Astrocyte (in vitro differentiated cells and primary cell): ENCODE measurements around the gene CDCA5. TPM values are rescaled to one million over a fixed set of nuclear protein-coding genes. Genes with fewer than 3 reads are reported as not detected.

Experiments used
- DNase-seq: peaks from one replicate; pipeline ENCODE4 v3.0.0-alpha.2; 2010; ENCODE audit warnings: low read depth
- FAIRE-seq: peaks from 2 replicates; lab custom pipeline; 2011; peaks lifted over from hg19 to GRCh38; lab: Jason Lieb, UNC
- H2AFZ ChIP-seq: 2 replicates; pipeline ENCODE4 v1.6.0; 2012; ENCODE audit warnings: low read depth, low read length, inconsistent platforms
- H3K27ac ChIP-seq: 2 replicates; pipeline ENCODE4 v1.5.1; 2011; ENCODE audit warnings: low read depth, low read length, inconsistent platforms
- H3K27me3 ChIP-seq: 2 replicates; pipeline ENCODE4 v1.6.0; 2011; ENCODE audit warnings: low read length, inconsistent platforms; ENCODE audit not compliant: insufficient read depth
- H3K36me3 ChIP-seq: 2 replicates; pipeline ENCODE4 v1.5.1; 2011; ENCODE audit warnings: low read length, inconsistent platforms; ENCODE audit not compliant: insufficient read depth
- H3K4me1 ChIP-seq: 2 replicates; pipeline ENCODE4 v1.5.1; 2011; ENCODE audit warnings: low read length, inconsistent platforms; ENCODE audit not compliant: insufficient read depth
- H3K4me2 ChIP-seq: 2 replicates; pipeline ENCODE4 v1.6.0; 2012; ENCODE audit warnings: low read length, inconsistent platforms
- H3K4me3 ChIP-seq: 2 replicates; pipeline ENCODE4 v1.5.1; 2011; ENCODE audit warnings: low read depth, mild to moderate bottlenecking, low read length, inconsistent platforms; ENCODE audit not compliant: insufficient read depth
- H3K79me2 ChIP-seq: 2 replicates; pipeline ENCODE4 v1.6.0; 2012; ENCODE audit warnings: mild to moderate bottlenecking, low read length, inconsistent platforms; ENCODE audit not compliant: insufficient read depth
- H3K9ac ChIP-seq: 2 replicates; pipeline ENCODE4 v1.6.0; 2012; ENCODE audit warnings: mild to moderate bottlenecking, low read length, inconsistent platforms
- H3K9me3 ChIP-seq: 2 replicates; pipeline ENCODE4 v1.5.1; 2012; ENCODE audit warnings: low read depth, mild to moderate bottlenecking, low read length, inconsistent platforms; ENCODE audit not compliant: insufficient read depth
- H4K20me1 ChIP-seq: 2 replicates; pipeline ENCODE4 v1.6.0; 2012; ENCODE audit warnings: low read length, inconsistent platforms; ENCODE audit not compliant: insufficient read depth
- H3K27ac Mint-ChIP-seq: one replicate; pipeline ENCODE4 v1.8.0; 2021; ENCODE audit warnings: mild to moderate bottlenecking, mixed read lengths; ENCODE audit not compliant: unreplicated experiment
- H3K27me3 Mint-ChIP-seq: one replicate; pipeline ENCODE4 v1.8.0; 2021; ENCODE audit warnings: low read depth, mixed read lengths; ENCODE audit not compliant: unreplicated experiment
- H3K36me3 Mint-ChIP-seq: one replicate; pipeline ENCODE4 v1.8.0; 2021; ENCODE audit warnings: low read depth, mixed read lengths; ENCODE audit not compliant: unreplicated experiment
- H3K4me1 Mint-ChIP-seq: one replicate; pipeline ENCODE4 v1.8.0; 2021; ENCODE audit warnings: low read depth, mixed read lengths; ENCODE audit not compliant: unreplicated experiment
- H3K4me3 Mint-ChIP-seq: one replicate; pipeline ENCODE4 v1.8.0; 2021; ENCODE audit warnings: mild to moderate bottlenecking, moderate library complexity, mixed read lengths; ENCODE audit not compliant: unreplicated experiment
- H3K9me3 Mint-ChIP-seq: one replicate; pipeline ENCODE4 v1.8.0; 2021; ENCODE audit warnings: mild to moderate bottlenecking, mixed read lengths; ENCODE audit not compliant: unreplicated experiment
- EZH2 ChIP-seq: IDR thresholded peaks from 2 replicates; pipeline ENCODE4 v1.6.1; 2012; ENCODE audit warnings: mild to moderate bottlenecking, low read length, inconsistent platforms; ENCODE audit not compliant: insufficient read depth
- total RNA-seq: library from RNA; stranded (reverse); gene quantifications from 2 replicates; pipeline ENCODE4 v1.2.1, GENCODE V29; 2021
- TF ChIP-seq, protein P1 (sequence below): IDR thresholded peaks from 2 replicates; pipeline ENCODE4 v1.5.1; 2011; ENCODE audit warnings: low read depth, mild to moderate bottlenecking, inconsistent platforms, low read length, moderate library complexity; ENCODE audit not compliant: insufficient read depth

The CDCA5 gene
- total RNA-seq, 1 donor from 2014 or later = 6.3 TPM

DNA sequence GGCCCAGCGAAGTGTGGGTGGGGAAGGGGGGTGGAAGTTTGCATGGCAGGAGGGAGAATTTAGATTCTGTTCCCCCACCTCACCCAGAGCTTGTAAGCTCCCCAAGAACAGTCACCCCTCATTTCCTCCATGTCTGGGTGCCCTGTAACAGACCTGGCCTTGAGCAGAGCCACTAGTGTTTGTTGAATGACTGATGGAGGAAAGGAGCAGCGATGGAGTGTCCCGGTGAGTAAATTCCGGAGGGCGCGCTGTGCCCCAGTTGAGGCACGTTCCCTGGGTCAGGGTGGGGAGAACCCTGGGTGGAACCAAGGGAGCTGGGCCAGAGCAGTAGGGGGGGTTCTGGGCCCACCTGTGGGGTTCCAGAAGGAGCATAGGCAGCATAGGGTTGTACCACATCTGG is 26.3 kb downstream of the CDCA5 start:
- TF ChIP-seq, protein P1, sequence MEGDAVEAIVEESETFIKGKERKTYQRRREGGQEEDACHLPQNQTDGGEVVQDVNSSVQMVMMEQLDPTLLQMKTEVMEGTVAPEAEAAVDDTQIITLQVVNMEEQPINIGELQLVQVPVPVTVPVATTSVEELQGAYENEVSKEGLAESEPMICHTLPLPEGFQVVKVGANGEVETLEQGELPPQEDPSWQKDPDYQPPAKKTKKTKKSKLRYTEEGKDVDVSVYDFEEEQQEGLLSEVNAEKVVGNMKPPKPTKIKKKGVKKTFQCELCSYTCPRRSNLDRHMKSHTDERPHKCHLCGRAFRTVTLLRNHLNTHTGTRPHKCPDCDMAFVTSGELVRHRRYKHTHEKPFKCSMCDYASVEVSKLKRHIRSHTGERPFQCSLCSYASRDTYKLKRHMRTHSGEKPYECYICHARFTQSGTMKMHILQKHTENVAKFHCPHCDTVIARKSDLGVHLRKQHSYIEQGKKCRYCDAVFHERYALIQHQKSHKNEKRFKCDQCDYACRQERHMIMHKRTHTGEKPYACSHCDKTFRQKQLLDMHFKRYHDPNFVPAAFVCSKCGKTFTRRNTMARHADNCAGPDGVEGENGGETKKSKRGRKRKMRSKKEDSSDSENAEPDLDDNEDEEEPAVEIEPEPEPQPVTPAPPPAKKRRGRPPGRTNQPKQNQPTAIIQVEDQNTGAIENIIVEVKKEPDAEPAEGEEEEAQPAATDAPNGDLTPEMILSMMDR = no peak
- TF ChIP-seq EZH2 = no peak
- FAIRE-seq (no peak), DNase-seq (no peak)
- Histone ChIP-seq H3K4me1 (no peaks in the 10 kb centered on the region), H3K27me3 (peaks cover 3% of the 10 kb centered on the region), H4K20me1 (no peaks in the 10 kb centered on the region), H3K27ac (no peak overlapping the region), H2AFZ (no peak overlapping the region), H3K4me2 (no peak overlapping the region), H3K79me2 (no peaks in the 10 kb centered on the region), H3K36me3 (no peaks in the 10 kb centered on the region), H3K4me3 (no peak overlapping the region), H3K9me3 (no peaks in the 10 kb centered on the region), H3K9ac (no peak overlapping the region)
- Mint-ChIP-seq H3K27ac (no peak overlapping the region), H3K27me3 (peaks cover 40% of the 10 kb centered on the region), H3K4me1 (peaks cover 9% of the 10 kb centered on the region), H3K36me3 (peaks cover 3% of the 10 kb centered on the region), H3K9me3 (no peaks in the 10 kb centered on the region), H3K4me3 (no peak overlapping the region)

- Mint-ChIP-seq H3K36me3 (peaks cover 3% of the 10 kb centered on the region), H3K27me3 (peaks cover 45% of the 10 kb centered on the region), H3K27ac (no peak overlapping the region), H3K9me3 (no peaks in the 10 kb centered on the region), H3K4me1 (peaks cover 9% of the 10 kb centered on the region), H3K4me3 (no peak overlapping the region)
- Histone ChIP-seq H2AFZ (no peak overlapping the region), H3K4me1 (no peaks in the 10 kb centered on the region), H3K27me3 (peaks cover 3% of the 10 kb centered on the region), H3K9me3 (no peaks in the 10 kb centered on the region), H3K4me2 (no peak overlapping the region), H3K27ac (no peak overlapping the region), H3K9ac (no peak overlapping the region), H3K4me3 (no peak overlapping the region), H3K79me2 (no peaks in the 10 kb centered on the region), H4K20me1 (no peaks in the 10 kb centered on the region), H3K36me3 (no peaks in the 10 kb centered on the region)
- FAIRE-seq (no peak), DNase-seq (no peak)
- TF ChIP-seq, protein P1 = no peak
- TF ChIP-seq EZH2 = no peak
Observed at GRCh38 chr11:65056999-65057398, 26.8 kb downstream of the CDCA5 start.

- no peaks in the 10 kb centered on the region for H3K36me3 ChIP-seq
- no peak for DNase-seq
Observed at GRCh38 chr11:65055538-65055937, 28.3 kb downstream of the CDCA5 start.

More at GRCh38 chr11:65055538-65055937, 28.3 kb downstream of the CDCA5 start:
- H3K27ac ChIP-seq = no peak overlapping the region
- Mint-ChIP-seq H3K27me3 (peaks cover 46% of the 10 kb centered on the region), H3K27ac (no peak overlapping the region), H3K36me3 (peaks cover 3% of the 10 kb centered on the region), H3K4me3 (no peak overlapping the region), H3K4me1 (peaks cover 4% of the 10 kb centered on the region), H3K9me3 (no peaks in the 10 kb centered on the region)
- no peak overlapping the region for H3K4me2 ChIP-seq
- H3K79me2 ChIP-seq = no peaks in the 10 kb centered on the region
- TF ChIP-seq EZH2 = no peak
- TF ChIP-seq, protein P1 = no peak
- H3K9ac ChIP-seq = no peak overlapping the region
- peaks cover 3% of the 10 kb centered on the region for H3K27me3 ChIP-seq
- no peak overlapping the region for H3K4me3 ChIP-seq
- no peak overlapping the region for H2AFZ ChIP-seq
- no peaks in the 10 kb centered on the region for H3K9me3 ChIP-seq
- no peak for FAIRE-seq
- H4K20me1 ChIP-seq = no peaks in the 10 kb centered on the region
- H3K4me1 ChIP-seq = no peaks in the 10 kb centered on the region
